Measurements from ENCODE around the gene ADRA2C.

The ADRA2C gene

GRCh38 chr4:3787489-3788365, 21.5 kb downstream of the ADRA2C start:
- H2AFZ ChIP-seq (ENCODE audit: low read depth, low read length, severe bottlenecking): no peak overlapping the region
- no peaks in the 10 kb centered on the region for H3K36me3 ChIP-seq (ENCODE audit: low read length)
- H4K20me1 ChIP-seq (ENCODE audit: low read depth, low read length): no peaks in the 10 kb centered on the region
- H3F3A ChIP-seq (ENCODE audit: insufficient read depth): no peaks in the 10 kb centered on the region
- no peaks in the 10 kb centered on the region for H3K9me3 ChIP-seq (ENCODE audit: insufficient read depth, low read length)
- no peaks in the 10 kb centered on the region for H3K79me2 ChIP-seq (ENCODE audit: insufficient read depth, low read length)
- H3K9ac ChIP-seq (ENCODE audit: low read length): no peak overlapping the region
- TF ChIP-seq EZH2phosphoT487 (conservative IDR thresholded peaks at IDR 0.05; ENCODE audit: low read length) (no peak), CTCF (IDR thresholded peaks at IDR 0.05; ENCODE audit: insufficient read depth, low read length, poor library complexity, severe bottlenecking) (no peak)
- no peaks in the 10 kb centered on the region for H3K27me3 ChIP-seq (ENCODE audit: low read length)
- H3K9me2 ChIP-seq (replicated peaks; ENCODE audit: insufficient read depth, low read length): no peaks in the 10 kb centered on the region
- no peak overlapping the region for H3K27ac ChIP-seq (ENCODE audit: low read depth, low read length)
- H3K4me2 ChIP-seq (ENCODE audit: low read depth, low read length, poor library complexity, severe bottlenecking): no peak overlapping the region
- H3K4me3 ChIP-seq (ENCODE audit: insufficient read depth, low read length, poor library complexity, severe bottlenecking): no peak overlapping the region

GRCh38 chr4:3788366-3788660, 22.1 kb downstream of the ADRA2C start:
- Histone ChIP-seq H3F3A (ENCODE audit: insufficient read depth) (no peaks in the 10 kb centered on the region), H4K20me1 (ENCODE audit: low read depth, low read length) (no peaks in the 10 kb centered on the region), H3K4me2 (ENCODE audit: low read depth, low read length, poor library complexity, severe bottlenecking) (no peak overlapping the region), H3K79me2 (ENCODE audit: insufficient read depth, low read length) (no peaks in the 10 kb centered on the region), H3K4me3 (ENCODE audit: insufficient read depth, low read length, poor library complexity, severe bottlenecking) (no peak overlapping the region), H3K9me3 (ENCODE audit: insufficient read depth, low read length) (no peaks in the 10 kb centered on the region), H3K27me3 (ENCODE audit: low read length) (no peaks in the 10 kb centered on the region), H3K27ac (ENCODE audit: low read depth, low read length) (no peak overlapping the region), H3K36me3 (ENCODE audit: low read length) (no peaks in the 10 kb centered on the region), H2AFZ (ENCODE audit: low read depth, low read length, severe bottlenecking) (no peak overlapping the region), H3K9me2 (replicated peaks; ENCODE audit: insufficient read depth, low read length) (no peaks in the 10 kb centered on the region), H3K9ac (ENCODE audit: low read length) (no peak overlapping the region)
- TF ChIP-seq EZH2phosphoT487 (conservative IDR thresholded peaks at IDR 0.05; ENCODE audit: low read length): no peak
- no peak for TF ChIP-seq CTCF (IDR thresholded peaks at IDR 0.05; ENCODE audit: insufficient read depth, low read length, poor library complexity, severe bottlenecking)

GRCh38 chr4:3789587-3789986, 23.4 kb downstream of the ADRA2C start:
- TF ChIP-seq EZH2phosphoT487 (conservative IDR thresholded peaks at IDR 0.05; ENCODE audit: low read length) (no peak), CTCF (IDR thresholded peaks at IDR 0.05; ENCODE audit: insufficient read depth, low read length, poor library complexity, severe bottlenecking) (no peak)
- Histone ChIP-seq H4K20me1 (ENCODE audit: low read depth, low read length) (no peaks in the 10 kb centered on the region), H3K4me2 (ENCODE audit: low read depth, low read length, poor library complexity, severe bottlenecking) (no peak overlapping the region), H3K36me3 (ENCODE audit: low read length) (no peaks in the 10 kb centered on the region), H2AFZ (ENCODE audit: low read depth, low read length, severe bottlenecking) (no peak overlapping the region), H3K9ac (ENCODE audit: low read length) (no peak overlapping the region), H3K4me3 (ENCODE audit: insufficient read depth, low read length, poor library complexity, severe bottlenecking) (no peak overlapping the region), H3K9me3 (ENCODE audit: insufficient read depth, low read length) (no peaks in the 10 kb centered on the region), H3K79me2 (ENCODE audit: insufficient read depth, low read length) (no peaks in the 10 kb centered on the region), H3F3A (ENCODE audit: insufficient read depth) (no peaks in the 10 kb centered on the region), H3K9me2 (replicated peaks; ENCODE audit: insufficient read depth, low read length) (no peaks in the 10 kb centered on the region), H3K27ac (ENCODE audit: low read depth, low read length) (no peak overlapping the region), H3K27me3 (ENCODE audit: low read length) (no peaks in the 10 kb centered on the region)

Data from SU-DHL-6 (cell line).